GM19239 (cell line): ENCODE data around the gene ELMO1.
A peak's percentile ranks its signal among the peaks of the same experiment; 100 is the strongest.

ENCODE experiments used
- DNase-seq: peaks from one replicate; pipeline ENCODE4 v3.0.0; 2011; ENCODE audit warnings: low spot score; ENCODE audit not compliant: insufficient read length
- FAIRE-seq: peaks from 2 replicates; lab custom pipeline; 2011; peaks lifted over from hg19 to GRCh38; lab: Jason Lieb, UNC

Gene ELMO1

DNA sequence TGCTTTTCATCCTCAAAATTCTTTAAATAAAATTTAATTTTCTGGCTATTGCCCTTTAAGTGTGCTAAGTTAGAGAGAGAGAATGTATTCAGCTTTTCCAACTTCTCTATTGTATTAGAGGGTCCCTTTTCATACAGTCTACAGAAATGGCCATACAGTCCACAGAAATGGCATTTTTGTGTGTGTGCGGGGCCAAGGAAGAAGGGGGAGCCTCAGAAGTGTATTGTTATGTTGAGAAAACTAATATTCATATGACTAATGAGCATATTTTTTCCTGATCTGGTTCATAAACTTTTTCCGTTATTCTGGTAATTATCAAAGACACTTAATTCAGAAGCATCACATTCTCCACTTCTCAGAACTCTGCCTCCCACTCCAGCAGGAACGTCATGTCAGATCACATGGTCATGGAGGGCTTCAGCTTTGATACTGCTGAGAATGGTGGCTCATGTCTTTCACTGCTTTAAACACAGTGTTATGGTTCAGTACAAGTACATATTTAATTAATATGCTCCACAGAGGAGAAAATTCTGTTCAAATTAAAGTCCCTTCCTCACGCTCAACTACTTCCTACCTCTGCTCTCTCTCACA, 37.1 kb downstream of the ELMO1 start:
- FAIRE-seq (no peak), DNase-seq (no peak)

- DNase-seq: no peak
- FAIRE-seq: no peak
Measured at GRCh38 chr7:37410305-37411229, 38.1 kb downstream of the ELMO1 start.

DNA sequence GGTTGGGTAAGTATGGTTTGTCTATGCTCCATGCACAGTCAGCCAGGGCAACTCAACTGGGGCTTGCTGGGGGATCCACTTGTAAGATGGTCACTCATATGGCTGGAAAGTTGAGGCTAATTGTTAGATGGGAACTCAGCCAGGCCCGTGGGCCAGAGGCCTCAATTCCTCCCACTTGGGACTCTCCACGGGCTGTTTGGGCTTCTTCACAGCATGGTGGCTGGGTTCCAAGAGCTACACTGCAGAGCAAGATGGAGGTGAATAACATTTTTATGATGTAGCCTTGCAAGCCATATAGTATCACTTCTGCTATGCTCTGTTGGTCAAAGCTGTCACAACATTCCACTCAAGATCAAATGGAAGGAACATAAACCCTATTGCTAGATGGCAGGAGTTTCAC, 39.2 kb downstream of the ELMO1 start:
- no peak for DNase-seq
- FAIRE-seq: no peak

DNA sequence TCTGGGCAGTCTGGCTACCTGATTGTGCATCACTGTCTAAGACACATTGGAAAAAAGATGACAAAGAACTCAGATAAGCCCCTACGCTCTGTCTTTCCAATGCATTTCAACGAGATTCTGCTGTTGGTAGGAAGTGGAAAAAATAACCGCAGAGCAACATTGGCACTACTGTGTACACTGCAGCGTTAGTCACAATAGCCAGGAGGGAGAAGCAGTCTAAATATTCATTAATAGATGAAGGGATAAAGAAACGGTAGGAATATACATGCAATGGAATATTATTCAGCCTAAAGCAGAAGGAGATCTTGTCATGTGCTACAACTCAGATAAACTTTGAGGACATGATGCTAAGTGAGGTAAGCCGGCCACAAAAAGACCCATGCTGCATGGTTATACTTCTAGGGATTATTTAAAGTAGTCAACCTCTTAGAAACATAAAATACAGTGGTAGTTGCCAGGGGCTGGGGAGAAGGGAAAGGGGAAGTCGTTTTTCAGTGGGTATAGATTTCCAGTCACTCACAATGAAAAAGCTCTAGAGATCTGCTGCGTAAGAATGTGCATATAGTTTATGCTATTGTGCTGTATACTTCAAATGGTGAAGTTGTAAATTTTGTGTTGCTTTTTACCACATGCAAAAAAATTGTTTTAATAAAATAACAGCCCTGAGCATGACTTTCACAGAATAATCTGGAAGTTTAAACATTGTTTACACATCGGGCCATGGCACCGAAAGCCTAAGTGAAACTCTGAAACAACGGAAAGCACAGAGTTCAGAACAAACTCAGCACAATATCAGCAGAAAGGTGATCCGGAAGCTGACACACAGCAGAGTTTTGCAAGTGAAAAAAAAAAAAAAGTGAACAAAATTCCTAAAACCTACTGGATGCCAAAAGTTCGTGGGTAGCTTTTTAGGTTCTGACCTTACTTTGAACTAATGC, 40.1 kb downstream of the ELMO1 start:
- FAIRE-seq: peak; percentile 54
- DNase-seq: peak; percentile 16

DNA sequence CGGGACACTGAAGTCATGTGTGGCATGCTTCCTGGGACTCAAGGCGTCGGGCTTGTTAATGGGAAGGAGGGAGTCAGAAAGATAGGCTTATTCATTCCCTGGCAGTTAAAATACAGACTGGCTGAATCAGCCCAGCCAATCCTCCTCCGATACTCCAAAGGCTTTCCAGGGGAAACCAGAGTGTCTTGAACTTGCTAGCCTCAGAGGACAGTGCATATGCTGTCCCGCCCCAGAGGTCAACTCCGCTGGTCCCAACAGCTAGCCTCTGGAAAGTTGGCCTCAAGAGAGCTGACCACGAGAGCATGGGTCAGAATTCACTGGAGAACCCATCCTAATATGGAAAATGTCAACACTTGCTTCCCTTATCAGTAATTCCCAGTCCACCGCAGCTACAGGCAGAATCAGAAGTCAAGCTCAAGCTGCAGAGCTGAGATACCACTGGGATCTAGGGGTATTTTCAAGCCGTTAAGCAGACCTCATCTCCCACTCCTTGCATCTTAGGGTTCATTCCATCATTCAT, 43.0 kb downstream of the ELMO1 start:
- DNase-seq (no peak), FAIRE-seq (no peak)

DNA sequence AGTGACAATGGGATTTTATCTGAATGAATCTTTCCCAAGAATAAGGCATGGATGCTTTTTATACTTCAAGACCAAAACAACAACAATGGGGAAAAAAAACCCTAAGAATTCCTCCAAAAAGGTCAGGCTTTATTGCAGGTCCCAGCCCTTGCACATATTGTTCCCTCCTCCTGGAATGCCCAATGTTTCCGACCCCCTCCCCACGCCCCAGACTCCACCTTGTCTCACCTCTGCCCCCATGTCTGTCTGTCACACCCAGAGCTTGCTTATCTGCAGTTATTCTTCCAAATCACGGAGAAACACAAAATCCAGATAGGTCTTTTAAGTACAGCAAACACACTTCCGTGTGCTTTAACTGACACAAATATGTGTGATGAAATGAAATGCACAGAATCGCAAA, 43.5 kb downstream of the ELMO1 start:
- FAIRE-seq (no peak), DNase-seq (no peak)

DNA sequence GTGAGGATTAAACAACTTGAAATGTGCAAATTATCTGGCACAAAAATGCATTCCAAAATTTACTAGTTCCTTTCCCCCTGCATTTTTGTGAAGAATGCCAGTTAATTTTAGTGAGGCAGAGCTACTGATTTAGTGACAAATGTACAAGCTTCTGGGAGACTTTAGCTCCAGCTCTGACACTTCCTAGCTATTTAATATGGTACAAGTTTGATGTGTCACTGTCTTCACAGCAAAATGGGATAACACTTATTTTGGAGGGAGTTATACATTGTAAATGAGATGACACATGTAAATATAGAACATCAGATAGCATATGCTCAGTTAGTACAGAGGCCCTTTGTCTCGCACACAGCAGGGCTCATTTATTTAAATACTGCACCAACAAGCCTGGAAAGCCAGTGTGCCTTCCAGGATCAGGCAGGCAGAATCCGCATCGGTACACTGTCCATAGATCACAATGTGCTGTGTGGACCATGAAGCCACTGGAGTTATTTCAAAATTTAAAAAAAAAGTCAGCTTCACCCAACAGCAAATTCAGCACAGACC, 48.7 kb downstream of the ELMO1 start:
- FAIRE-seq (no peak), DNase-seq (no peak)

DNA sequence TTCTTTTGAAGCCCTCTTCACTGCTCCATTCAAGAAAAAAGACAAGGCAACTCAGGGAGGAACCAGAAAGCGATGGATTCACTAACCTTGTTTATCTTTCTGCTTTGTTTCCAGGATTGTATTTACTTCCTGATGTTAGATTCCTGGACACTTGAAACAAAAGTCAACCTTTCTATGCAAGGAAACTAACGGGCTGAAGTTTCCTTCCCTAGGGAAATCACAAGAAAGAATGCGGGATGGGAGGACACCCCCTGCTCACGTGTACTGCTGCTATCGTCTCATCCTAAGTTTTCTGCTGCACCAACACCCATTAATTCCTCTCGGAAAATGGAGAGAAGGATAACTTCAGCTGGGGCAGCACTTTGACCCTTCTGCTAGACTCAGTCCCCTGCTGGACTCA, 50.3 kb downstream of the ELMO1 start:
- DNase-seq (no peak), FAIRE-seq (no peak)

DNA sequence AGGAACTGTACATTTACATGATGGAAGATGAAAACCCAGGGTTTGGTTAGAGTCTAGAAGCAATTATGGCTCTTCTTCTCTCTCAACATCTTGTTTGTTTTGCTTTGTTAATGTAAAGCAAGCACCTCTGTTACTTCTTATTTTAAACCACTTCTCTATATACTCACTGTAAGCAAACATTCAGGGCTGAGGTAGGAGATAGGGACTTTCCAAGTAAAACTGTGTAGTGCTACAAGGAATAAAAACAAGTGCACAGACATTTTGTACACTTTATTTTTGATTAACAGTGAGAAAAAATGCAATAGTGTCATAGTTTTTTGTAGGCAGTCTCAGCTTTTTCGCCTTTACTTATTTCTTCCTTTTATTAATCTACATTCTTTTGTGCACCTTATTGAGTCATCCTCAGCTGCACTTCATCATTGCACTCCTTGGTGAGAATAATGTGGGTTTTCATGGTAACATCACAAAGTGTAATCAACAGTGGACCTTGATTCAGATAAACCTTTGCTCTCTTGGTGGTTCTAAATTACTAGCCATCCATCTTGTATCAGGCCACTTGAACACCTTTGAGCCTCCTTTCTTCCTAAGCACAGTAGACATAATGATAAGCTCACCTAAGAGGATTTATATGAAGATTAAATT, 52.9 kb downstream of the ELMO1 start:
- DNase-seq (no peak), FAIRE-seq (no peak)

GRCh38 chr7:37394158-37394557, 54.5 kb downstream of the ELMO1 start:
- no peak for DNase-seq
- FAIRE-seq: peak; percentile 8

- no peak for DNase-seq
- FAIRE-seq: no peak
Measured at GRCh38 chr7:37393476-37393875, 55.2 kb downstream of the ELMO1 start.

DNA sequence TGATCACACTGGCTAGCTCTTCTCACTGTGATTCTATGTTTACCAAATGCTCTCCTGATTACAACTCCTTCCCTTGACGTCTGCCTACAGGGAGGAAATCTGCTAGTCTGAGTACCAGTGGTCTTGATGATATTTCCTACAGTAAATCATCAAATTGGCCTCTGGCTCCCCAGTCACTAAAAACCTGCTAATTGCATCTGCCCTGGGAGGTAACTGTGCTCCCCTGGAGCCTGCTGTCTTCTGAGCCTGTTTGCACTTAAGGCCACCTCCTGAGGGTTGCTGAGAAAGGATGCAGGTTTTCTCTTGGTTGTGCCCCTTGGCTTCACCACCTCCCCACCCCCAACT, 56.0 kb downstream of the ELMO1 start:
- no peak for DNase-seq
- FAIRE-seq: no peak

DNA sequence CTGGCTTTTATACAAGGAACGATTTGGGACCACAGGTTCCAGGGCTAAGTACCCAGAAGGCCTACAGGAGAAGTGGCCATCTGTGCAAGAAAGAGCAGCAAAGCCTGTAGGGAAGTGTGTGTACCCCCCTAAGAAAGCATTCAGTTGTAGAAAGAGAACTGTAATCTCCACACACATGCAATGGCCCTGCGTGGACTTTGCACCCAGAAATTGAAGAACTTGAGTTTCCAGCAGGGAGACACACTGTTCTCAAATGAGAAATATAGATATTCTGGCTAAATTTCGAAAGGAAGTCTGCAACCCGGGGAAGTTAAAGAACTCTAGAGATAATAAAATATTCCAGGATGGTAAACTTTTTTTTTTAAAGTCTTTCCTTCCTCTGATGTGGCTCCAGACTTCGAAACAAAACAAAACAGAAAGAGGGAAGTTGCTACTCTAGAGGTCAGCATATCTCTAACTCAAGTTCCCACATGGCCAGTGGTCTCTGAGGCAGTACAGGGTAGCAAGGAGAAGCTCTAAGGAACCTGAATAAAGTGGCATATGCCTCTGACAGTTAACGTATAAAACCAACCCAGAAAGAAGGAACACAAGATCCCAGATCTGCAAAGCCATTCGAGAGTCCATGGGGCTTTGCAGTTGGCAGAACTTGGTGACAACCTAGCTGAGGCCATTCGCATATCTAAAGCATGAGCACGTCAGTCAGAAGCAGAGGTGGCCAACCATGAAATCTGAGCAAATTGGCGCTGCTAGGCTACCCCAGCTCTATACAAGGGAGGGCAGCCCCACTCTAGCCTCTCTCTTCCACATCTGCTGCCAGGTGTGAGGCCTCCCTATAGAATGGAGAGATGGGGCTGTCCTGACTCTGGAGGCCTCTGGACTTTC, 56.6 kb downstream of the ELMO1 start:
- FAIRE-seq: no peak
- DNase-seq: no peak

DNA sequence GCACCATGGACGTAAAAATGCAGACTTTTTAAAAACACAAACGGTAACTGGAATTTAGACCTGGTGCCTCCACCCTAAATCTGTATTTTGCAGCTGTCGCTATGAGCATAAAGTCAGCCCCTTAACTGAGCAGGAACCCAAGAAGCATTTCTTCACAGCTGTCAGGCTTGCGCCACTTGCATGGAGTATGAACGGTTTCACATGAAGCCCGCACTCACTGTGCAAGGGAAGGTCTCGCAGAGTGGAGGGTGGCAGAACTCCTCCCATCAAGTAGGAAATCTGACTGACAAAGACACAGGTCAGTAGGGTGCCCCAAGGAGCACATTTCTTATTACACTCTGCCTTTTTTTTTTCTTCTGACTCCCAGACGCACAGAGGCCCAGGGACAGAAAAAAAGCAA, 58.5 kb downstream of the ELMO1 start:
- no peak for DNase-seq
- no peak for FAIRE-seq

DNA sequence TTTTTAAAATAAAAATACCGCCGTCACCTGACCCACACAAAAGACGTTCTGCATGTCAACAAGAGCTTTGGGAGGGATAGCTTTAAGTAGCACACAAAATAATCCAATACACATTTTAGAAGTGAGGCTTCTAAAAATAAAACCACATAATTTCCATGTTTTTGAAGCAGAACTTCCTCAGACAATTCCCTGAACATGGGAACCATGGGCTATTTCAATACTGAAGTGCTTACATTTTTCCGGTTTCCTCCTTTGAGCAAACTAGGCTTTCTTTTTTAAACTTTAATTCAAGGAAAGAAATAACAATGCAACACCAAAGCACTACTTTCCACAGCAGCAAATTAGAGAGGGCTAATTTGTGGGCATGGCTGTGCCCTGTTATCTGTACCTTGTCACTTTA, 59.9 kb downstream of the ELMO1 start:
- FAIRE-seq (no peak), DNase-seq (no peak)

DNA sequence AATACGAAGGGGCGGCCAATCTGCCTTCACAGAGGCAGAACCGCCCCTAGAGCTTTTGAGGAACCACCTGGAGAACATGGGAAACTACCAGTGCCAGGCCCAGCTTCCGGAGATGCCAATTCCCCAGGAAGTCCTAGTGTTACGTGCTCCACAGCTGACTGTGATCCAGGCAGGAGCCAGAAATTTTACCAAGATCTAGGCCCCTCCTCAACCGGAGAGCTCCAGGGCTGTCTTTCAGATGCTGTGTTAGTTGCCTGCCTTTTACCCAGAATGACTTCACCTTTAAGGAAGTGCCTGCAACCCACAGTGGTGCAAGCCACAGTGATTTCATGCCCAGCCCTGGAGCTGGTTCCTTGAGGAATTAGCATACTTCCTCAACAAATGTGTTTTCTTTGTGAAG, 62.9 kb downstream of the ELMO1 start:
- FAIRE-seq (no peak), DNase-seq (no peak)

DNA sequence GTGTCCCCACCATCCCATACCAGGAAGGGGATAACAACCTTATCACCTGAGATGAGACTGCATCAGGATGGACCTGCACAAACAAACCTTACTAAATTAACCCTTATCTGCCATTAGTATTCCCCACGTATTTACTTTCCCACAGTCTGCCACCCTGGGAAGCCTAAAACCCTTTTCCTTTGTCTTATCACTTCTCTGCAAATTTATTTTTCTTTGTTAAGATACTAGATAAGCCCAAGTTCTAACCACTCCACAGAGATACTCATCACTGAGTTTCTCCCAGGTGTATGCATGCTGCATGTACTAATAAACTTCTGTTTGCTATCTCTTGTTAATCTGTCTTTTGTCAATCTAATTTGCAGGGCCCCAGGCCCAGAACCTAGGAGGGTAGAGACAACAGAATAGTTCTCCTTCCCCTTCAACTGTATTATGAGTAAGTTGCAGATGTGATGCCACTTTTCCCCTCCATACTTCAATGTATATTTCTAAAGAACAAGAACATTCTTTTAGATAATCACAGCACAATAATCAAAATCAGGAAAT, 66.0 kb downstream of the ELMO1 start:
- DNase-seq (no peak), FAIRE-seq (no peak)

DNA sequence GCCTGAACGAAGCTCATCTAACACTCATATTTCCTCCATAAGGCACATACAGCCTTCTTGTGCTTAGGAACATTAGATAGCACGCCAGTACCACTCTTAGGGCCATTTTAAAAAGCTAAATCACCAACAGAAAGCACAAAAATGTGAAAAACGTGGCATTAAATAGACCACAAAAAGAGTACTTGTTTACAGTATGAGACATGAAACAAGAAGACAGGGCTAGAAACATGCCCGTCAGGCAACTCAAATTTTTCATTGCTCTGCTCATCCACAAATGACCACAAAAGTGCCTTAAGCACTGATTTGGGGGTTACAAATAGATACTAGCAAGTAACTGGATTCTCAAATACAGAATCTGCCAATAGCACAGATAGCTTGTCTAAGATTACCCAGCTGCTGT, 67.8 kb downstream of the ELMO1 start:
- DNase-seq: no peak
- no peak for FAIRE-seq
